HG02588 (cell line): ENCODE measurements around the gene SLC38A8.
A peak's percentile ranks its signal among the peaks of the same experiment; 100 is the strongest.

Source experiments
- ATAC-seq: cut with Tn5 transposase; IDR thresholded peaks from one replicate; pipeline ENCODE4 v1.9.1; 2021; ENCODE audit warnings: mild to moderate bottlenecking, moderate library complexity; ENCODE audit not compliant: unreplicated experiment

The SLC38A8 gene

GRCh38 chr16:84033251-84034195, 9.1 kb downstream of the SLC38A8 start:
- ATAC-seq, result no peak

- ATAC-seq, result no peak
Measured at GRCh38 chr16:84032458-84033178, 10.0 kb downstream of the SLC38A8 start.

- no peak for ATAC-seq
Measured at GRCh38 chr16:84031556-84031955, 11.0 kb downstream of the SLC38A8 start.

GRCh38 chr16:84029297-84030047, 13.1 kb downstream of the SLC38A8 start:
- no peak for ATAC-seq

GRCh38 chr16:84027625-84028024, 15.0 kb downstream of the SLC38A8 start:
- no peak for ATAC-seq

- no peak for ATAC-seq
Measured at GRCh38 chr16:84026606-84027005, 16.0 kb downstream of the SLC38A8 start.

- ATAC-seq, result no peak
Measured at GRCh38 chr16:84024854-84025253, 17.7 kb downstream of the SLC38A8 start.

- no peak for ATAC-seq
Measured at GRCh38 chr16:84022644-84023043, 20.0 kb downstream of the SLC38A8 start.

GRCh38 chr16:84021488-84021887, 21.1 kb downstream of the SLC38A8 start:
- ATAC-seq, result no peak

- ATAC-seq, result no peak
Measured at GRCh38 chr16:84020353-84020752, 22.2 kb downstream of the SLC38A8 start.

- no peak for ATAC-seq
Measured at GRCh38 chr16:84018710-84019109, 23.9 kb downstream of the SLC38A8 start.

- ATAC-seq, result no peak
Measured at GRCh38 chr16:84016477-84016876, 26.1 kb downstream of the SLC38A8 start.

- no peak for ATAC-seq
Measured at GRCh38 chr16:84015399-84015798, 27.2 kb downstream of the SLC38A8 start.

- no peak for ATAC-seq
Measured at GRCh38 chr16:84014570-84015327, 27.8 kb downstream of the SLC38A8 start.

GRCh38 chr16:84013787-84014569, 28.6 kb downstream of the SLC38A8 start:
- ATAC-seq, result peak; percentile 54

GRCh38 chr16:84009282-84009681, 33.3 kb downstream of the SLC38A8 start:
- no peak for ATAC-seq

GRCh38 chr16:84007965-84008364, 34.6 kb downstream of the SLC38A8 start:
- ATAC-seq, result no peak

- ATAC-seq, result no peak
Measured at GRCh38 chr16:84007520-84007919, 35.1 kb downstream of the SLC38A8 start.

GRCh38 chr16:84005391-84005790, 37.2 kb downstream of the SLC38A8 start:
- no peak for ATAC-seq

GRCh38 chr16:84004442-84004841, 38.2 kb downstream of the SLC38A8 start:
- ATAC-seq, result no peak
